ENCODE data around the gene ENTPD2. TPM values are rescaled to one million over a fixed set of nuclear protein-coding genes. Genes with fewer than 3 reads are reported as not detected.

Gene ENTPD2
- polyA plus RNA-seq, 10 donors = 7.5 to 16.5 (median 12.1) TPM

DNA sequence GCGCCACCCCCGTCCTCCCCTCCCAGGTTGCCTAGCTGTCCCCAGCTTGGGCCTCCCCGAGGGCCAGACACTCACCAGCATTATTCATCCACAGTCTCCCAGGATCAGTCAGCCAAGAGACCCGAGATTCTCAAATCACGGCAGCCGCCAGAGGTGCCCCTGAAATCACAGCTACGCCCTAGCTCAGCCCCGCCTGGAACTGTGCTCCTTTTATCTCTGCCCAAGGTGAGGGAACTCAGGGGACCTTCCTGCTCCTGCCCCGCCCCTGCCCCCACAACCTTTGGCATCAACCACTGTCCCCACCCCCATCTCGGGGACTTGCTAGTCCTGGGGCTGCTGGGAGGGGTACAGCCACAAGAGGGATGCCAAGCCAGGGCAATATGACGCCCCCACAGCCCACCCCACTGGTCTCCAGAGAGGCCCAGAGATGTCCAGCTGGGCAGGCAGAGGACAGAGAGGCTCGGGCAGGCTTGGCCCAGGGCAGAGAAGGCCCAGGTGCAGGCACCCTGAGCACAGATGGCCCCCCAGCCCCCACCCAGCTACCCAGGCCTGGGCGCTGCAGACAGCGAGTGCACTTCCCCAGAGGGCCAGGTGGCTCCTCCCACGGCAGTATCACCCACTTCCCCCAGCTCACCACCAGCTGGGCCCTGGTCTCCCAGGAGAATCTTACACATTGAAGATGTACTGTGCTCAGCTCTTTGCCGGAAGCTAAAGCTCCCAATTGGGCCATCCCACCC is 21.8 kb downstream of the ENTPD2 start, which contains the start of gene FUT7:
FUT7 (minus strand) TSS at position 185 of the 737 bp plus-strand sequence; CDS start at position 88, 97 bp downstream.
- no peak for DNase-seq

DNA sequence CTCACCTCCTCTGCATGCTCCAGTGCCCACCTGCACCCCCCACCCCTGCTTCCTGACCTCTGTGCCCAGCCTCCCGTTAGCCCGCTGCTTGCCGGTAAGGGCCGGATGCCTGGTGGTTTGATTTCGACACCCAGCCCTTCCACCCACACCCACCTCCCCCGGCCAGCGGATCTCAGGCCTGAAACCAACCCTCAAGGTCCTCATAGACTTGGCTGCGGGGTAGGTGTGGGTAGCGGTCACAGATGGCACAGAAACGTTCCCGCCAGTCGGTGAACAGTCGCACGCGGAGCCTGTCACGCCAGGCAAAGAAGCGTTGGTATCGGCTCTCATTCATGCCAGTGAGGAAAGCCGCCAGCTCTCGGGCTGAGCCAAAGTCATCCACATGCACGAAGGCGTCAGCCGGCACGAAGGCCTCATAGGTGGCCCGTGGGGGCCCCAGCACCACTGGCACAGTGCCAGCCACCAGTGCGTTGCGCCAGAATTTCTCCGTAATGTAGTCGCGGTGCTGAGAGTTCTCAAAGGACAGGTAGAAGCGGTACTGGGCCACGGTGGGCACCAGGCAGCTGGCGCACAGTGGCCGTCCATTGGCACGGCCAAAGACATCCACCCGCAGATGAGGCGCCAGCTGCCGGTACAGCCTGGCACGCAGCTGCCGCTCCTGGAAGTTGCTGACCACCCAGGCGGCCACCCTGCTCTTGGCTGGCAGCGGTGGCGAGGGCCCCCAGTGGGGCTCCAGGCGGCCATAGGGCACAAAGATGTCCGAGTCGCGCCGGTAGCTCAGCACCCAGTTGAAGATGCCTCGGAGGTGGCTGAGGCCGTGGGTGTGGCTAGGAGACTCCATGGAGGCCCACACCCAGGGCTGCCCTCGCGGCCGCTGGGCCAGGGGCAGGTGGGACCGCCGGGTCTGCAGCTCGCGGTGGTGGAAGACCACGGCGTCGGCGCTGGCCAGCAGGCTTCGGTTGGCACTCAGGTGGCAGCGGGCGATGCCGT is 23.0 kb downstream of the ENTPD2 start:
- DNase-seq = no peak

DNA sequence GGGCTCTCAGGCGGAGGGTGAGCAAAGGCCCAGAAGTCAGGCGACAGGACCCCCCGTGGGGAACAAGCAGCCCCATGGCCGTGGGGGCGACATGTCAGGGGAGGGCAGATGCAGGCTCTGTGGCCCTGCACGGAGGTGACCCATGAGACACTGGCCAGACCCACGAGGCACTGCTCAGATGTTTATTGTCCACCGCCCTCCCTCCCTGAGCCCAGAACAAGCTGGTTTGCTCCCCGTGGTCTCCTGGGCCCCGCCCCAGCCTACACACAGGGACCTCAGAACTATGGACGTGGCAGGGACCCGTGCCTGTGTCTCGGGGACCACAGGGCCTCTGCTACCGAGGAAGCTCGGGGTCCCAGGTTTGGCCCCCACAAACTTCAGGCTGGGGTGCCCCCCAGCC is 23.9 kb downstream of the ENTPD2 start:
- no peak for DNase-seq

DNA sequence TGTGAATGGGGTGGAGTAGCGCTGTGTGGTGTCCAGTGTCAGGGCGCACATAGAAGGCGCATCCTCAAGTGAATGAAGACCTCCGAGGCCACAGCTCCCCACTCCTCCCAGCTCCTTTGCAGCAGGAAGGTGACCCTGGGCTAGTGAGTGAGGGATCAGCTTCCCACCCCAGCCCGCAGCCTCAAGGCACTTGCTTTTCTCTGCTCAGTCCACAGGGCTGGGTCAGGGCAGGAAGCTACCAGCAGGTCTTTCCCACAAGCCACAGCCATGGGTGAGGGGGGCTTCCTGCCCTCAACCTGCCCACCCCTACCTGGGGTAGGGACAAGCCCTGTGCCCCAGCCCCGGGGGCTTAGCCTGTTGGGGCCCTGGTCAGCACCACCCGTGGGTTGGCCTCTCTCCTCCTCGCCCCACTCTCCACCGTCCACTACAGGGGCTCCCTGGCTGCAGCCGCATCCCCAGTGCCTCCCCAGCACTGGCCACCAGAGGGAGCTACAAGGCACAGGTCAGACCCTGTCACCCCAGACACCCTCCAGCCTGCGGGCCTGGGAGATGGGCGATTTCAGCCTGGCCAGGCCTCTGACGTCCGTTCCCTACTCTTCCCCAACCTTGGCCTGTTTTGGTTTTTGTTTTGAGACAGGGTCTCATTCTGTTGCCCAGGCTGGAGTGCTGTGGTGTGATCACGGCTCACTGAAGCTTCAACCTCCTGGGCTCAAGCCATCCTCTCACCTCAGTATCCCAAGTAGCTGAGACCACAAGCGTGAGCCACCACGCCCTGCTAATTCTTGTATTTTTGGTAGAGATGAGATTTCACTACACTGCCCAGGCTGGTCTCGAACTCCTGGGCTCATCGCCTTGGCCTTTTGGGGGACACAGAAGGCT is 24.6 kb downstream of the ENTPD2 start:
- DNase-seq = peak in 2 of 3 donors; percentile 56 to 81

DNA sequence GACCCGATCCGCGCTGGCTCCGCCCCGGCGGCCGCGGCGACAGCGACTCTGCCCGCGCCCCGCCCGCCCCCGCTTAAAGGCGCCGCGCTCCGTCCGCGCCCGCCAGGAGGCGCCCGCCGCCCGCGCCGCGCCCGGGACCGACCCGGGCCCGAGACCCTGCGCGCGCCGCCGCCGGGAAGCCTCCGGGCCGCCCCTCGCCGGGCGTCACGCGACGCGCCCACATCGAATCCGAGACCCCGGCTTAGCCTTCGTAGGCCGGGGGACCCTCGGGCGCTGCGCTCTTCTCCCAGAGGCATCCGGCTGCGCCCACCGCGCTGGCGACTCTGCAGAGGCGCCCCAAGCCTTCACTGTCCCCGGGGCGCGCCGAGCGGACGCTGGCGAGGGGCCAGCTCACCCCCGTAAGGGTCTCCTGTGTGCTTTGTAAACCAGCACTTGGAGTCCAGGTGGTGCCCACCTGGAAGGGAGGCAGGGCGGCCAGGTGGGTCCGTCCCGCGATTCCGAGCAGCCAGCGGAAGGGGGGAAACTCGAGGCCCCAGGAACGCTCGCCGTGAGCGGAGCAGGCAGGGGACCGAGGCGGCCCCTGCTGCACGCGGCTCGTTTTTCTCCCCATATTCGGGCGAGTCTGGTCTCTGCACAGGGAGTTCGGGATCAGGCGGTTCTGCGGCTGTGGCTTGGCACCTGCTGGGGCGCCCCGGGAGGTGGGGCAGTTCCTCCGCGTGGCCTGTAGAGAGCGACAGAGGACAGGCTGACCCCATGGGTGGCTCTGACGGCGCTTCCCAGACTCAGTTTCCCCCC is 25.4 kb downstream of the ENTPD2 start:
- DNase-seq = peak; percentile 52 to 69 (median 68)

DNA sequence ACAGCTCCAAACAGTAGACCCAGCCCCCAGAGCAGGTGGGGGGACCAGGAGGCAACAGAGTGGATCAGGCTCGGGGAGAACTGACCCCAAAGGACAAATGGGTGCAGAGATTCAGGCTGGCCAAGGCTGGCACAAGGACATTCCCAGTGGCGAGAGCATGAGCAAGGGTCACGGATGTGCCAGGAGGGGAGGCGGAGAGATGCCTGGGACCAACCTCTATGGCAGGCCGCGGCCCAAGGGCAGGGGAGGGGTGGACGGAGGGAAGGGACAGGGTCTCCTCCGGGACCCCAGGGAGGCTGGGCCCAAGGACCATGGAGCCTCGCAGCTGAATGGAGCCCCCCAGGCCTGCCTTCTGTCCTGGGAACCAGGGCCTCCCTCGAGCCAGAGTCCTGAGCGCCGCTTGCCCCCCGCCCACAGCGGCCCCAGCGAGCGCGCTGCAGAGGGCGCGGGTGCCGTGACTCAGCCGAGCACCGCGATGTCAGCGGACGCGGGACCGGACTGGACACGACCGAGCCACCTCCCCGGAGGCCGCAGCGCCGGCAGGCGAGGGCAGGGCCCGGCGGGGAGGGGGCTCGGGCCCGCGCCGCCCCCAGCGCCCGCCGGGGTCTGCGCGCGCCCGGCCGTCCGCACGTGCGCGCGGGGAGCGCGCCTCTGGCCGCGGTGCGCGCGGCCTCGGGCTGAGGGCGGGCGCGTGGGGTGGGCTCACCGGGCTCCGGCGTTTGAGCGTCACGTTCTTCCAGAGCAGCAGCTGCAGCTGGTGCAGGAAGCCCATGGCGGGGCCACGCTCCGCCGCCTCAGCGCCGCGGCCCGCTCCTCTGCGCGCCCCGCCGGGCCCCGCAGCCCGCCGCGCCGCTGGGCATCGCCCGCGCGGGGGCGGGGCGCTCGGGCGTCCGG is 26.2 kb downstream of the ENTPD2 start, which contains the start of gene ABCA2:
ABCA2 (minus strand) TSS at position 869 of the 894 bp plus-strand sequence; CDS start at position 772, 97 bp downstream.
- DNase-seq = peak in 2 of 3 donors; percentile 45 to 50

DNA sequence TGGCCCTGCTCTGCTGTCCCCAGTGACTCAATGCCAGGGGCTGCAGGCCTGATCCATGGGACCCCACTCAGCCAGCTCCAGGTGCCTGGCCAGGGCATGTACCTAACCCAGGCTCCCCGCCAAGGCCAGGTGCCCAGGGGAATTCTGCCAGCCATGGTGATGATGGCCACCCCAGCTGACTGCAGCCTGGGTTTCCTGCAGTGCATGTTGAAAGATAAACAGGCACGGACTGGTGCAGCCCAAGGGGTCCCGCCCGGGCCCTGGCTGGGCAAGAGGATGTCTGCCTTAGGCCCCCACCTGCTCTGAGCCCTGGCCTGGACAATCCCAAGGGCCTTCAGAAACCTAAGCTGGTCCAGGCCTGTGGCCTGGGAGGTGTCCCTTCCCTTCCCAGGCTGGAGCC is 27.0 kb downstream of the ENTPD2 start:
- DNase-seq = no peak

DNA sequence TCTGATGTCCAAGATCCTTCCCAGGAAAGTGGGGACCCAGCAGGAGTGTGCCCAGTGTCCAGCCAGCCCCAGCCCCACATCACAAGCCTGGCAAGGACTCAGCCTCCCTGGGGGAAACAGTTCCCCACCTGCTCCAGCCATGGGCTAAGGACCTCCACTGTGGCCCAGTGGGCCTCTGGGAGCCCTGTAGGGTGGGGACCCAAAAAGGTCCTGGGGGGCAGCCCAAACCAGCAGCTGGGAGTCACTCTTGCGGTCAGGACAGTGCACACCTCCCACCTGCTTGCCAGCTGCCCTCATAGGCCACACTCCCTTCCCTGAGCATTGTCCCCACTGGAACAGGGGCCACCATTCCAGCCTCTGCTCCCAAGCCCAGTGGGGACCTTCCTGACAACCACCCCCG is 27.5 kb downstream of the ENTPD2 start:
- DNase-seq = no peak

DNA sequence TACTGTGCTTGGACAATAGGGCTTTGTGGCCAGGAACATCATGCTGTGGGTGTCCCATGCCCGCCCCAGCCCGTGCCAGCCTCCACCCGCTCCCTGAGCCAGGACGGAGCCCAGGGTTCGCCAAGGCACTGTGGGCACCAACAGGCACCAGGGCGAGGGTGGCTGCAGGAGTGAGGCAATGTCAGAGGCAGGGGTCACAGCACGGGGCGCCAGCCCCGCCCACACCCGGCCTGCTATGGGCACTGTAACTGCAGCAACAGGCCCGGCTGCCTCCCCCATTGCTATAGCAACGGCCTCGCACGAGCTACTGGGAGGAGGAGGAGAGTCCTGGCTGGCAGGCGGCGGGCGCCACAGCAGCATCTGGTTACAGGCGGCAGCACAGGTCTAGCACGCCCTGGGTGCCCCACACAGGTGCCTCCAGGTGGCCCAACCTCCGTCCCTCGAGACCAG is 28.3 kb downstream of the ENTPD2 start:
- no peak for DNase-seq

DNA sequence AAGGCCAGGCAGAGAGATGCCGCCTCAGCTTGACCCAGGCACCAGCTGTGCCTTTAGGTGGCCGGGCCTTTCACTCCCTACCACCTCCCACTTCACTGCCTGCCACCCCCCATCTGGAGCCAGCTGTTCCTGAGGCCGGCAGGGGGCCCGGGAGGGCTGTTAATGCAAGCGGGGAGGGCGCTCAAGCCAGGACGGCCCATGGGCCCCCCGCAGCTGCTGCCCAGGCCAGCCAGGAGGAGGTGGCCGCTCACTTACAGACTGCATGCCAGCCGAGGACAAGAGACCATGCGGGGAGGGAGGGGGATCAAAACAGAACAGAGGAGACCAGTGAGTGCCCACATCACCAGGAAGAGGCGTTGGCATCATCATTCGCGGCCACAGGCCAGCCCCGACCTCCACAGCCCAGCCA is 30.3 kb downstream of the ENTPD2 start:
- DNase-seq = no peak

DNA sequence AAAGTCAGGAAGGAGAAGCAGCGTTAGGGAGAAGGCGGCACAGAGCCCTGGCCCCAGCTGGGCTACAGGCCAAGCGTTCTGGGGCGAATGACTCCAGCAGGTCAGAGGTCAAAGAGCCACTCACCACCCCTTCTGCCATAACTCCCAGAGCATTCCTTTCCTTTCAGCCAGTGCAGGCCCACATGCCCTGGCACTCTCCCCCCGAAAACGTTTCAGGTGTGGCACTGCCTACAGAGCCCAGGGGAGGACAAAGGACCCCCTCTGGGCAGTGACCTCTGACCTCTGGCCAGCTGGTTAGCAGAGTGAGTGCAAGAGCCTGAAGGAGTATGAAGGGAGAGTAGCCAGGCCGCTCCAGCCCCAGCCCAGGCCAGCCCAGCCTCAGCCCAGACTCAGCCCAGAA is 30.7 kb downstream of the ENTPD2 start:
- DNase-seq = no peak

DNA sequence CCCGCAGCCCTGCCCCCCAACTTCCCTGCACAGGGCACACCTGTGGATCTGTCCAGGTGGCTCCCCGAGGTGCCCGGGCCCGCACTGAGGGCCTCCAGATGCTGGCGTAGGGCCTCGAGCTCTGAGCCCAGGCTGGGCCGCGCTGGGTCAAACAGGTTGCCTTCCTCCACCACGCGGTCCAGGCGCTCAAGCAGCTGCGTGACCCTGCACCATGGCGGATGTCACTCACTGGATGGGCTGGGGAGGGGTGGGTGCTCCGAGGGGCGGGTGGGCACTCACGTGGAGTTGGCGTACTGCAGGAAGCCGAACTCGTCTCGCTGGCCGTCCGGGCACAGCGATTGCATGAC is 31.2 kb downstream of the ENTPD2 start:
- DNase-seq = no peak

DNA sequence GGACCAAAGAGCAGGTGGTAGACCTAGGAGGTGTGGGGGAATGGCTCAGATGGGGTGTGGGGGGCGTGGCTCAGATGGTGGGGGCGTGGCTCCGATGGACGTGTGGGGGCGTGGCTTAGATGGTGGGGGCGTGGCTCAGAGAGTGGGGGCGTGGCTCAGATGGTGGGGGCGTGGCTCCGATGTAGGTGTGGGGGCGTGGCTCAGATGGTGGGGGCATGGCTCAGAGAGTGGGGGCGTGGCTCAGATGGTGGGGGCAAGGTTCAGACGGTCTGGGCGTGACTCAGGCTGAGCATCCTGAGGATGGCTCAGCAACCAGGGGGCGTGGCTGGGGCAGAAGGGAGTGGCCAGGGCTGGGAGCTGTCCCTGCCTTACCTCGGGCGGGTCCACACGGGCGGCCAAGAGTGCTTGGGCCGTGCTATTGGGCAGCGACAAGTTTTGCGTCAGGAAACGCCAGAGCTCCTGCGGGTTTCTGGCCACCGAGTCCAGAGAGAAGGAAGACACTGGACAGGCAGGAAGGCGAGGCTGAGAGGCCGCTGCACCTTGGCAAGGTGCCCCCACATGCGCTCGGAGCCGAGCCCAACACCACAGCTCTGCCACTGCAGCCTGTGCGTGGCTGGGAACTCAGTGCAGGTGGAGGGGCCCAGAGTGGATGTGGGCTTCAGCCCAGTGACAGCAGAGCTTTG is 31.7 kb downstream of the ENTPD2 start:
- peak in 1 of 3 donors; percentile 26 for DNase-seq

DNA sequence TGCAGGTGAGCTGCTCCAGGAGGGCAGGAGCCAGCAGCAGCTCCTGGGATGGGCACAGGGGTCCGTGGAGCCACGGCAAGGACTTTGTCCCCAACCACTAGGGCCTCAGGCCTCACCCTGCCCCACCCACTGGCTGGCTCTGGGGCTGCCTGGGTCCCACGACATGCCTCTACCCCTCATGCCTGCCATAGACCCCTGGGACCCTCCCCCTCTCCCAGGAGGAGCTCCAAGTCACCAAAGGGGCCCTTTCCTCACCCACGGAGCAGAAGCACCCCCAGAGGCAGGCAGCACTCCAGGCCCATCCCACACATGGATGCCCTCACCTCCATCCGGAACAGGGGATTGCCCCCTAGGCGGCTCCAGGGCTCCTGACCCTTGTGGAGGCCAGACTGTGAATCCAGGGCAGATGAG is 32.3 kb downstream of the ENTPD2 start:
- no peak for DNase-seq

DNA sequence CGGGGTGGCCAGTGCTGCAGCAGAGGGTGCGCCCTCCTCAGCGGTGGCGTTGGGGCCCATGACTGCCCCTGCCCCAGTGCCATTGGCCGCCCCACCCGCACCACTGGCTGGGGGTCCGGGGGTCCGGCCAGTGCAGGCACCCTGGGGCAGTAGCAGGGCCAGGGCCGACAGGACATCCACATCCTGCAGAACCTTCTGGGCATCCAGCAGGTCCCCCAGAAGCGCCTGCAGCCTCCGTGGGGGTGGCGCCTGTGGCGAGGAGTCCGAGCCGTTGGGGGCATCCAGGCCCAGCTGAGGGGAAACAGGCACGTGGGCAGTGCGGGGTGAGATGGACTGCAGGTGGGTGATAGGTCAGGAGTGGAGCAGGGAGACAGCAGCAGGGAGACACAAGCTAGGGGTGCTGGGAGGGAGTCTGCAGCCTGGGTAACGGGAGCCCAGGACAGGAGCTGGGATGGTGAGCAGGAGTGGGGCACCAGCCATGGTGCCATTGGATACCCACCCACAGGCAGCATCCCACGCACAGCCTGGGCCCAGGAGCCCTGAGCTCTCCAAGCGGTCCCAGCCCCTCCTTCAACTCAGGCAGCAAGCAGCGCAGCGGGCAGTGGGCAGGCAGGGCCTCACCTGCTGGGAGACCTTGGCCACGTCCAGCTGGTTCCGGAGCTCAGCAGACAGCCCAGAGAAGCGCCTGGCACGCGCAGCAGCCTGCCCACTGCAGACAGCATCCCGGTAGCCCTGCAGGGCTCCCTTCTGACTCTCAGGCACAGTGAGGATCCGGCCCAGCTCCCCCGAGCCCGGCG is 32.9 kb downstream of the ENTPD2 start:
- no peak for DNase-seq

DNA sequence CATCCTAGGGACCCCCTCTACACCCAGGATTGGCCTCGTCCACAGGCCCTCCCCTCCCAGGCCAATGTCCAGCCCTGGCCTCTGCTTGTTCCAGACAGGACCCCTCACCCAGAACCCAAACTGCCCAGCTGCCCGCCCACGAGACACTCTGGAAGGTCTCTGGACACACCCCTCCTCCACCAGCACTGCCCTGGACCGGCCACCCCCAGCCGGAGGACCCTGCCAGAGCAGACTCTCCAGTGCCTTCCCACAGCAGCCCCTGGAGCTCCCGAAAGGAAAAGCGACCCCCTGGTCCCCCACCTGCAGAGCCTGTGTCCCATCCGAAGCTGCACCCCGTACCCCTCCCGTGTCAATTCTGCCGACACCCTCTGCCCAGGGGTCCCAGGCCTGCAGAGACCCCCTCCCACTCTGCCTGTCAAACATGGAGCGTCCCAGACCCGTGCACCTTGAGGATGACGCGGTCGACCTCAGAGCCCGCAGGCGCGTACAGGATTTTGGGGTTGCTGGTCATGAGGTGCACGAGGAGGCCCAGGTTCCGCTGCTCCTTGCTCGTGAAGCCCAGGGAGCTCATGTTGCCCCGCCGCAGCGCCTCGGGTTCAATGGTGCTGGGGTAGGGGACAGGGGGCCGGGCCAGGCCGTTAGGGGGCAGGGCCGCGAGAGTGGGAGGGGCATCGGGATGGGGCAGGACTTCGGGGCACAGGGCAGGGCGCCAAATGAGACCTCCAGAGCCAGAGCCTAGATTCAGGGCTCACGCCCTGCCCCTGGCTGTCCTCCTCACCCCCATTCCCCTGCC is 33.8 kb downstream of the ENTPD2 start:
- no peak for DNase-seq

Measured in muscle of back (tissue), 11 donors.